ENCODE measurements around the gene SLC4A2. TPM values are rescaled to one million over a fixed set of nuclear protein-coding genes. Genes with fewer than 3 reads are reported as not detected.

Gene SLC4A2
- total RNA-seq, 1 donor from 2014 or later: 87.5 TPM

DNA sequence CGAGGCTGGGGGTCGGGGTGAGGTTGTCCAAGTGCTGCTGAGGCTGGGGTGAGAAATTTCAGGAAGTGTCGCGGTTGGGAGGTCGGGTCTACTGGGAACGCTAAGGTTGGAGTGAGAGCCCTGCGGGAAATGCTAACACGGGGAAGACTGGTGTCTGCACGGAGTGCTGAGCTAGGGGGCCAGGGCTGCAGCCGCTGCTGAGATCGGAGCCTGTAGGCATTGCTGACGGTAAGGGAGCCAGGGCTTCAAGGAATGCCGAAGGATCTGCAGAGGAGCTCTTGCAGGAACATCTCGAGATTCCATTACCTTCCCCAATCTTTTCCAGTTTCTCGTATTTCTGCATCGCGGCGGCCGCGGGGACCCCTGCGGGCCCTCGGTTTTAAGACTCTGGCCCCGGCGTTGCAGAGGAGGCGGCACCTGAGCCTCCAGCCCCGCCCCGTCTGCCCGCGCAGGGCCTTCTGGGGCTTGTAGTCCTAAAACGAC is 1.8 kb upstream of the SLC4A2 start, which contains the start of gene CDK5:
Gene CDK5, minus strand, starts transcription at position 392 of the 483 bp plus-strand sequence. Its CDS starts 49 bp downstream, at position 343.
- intact Hi-C loops (cut with DNase I): no loop called here
- no peak for DNase-seq (ENCODE audit: low spot score)
- ATAC-seq: peak; percentile 2

DNA sequence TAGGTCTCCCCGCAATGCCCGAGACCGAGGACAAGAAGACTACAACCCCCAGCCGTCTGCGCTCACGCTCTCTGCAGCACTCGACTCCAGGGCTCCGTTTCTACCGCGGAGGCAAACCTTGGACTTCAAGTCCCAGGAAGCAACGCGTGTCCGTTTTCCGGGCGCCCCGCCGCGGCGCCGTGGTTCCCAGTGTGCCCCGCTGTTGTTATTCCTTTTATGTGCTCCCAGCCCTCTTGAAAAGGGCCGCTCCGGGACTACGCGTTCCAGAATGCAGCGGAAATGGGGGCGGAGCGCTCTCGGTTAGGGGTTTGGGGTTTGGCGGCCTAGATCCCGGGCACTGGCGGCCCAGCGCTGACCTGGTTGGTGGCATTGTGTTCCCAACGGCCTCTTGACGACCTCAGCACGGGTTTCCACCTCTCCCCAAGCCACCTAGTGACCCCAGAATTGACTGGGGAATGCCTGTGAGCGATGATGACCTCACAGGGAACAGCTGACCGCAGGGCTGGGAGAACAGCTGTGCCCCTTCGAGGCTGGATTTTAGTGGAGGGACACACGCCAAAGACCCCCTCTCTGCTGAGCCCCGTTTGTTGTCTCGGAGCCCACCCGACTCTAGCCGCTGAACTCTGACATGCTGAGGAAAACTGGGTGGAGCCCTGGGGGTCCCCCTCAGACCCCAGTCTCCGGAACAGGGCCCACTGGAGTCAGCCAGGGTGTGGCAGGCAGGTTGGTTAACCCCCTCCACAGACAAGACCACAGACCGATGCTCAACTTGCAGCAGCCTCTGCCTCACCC is 1.2 kb upstream of the SLC4A2 start:
- intact Hi-C loops (cut with DNase I): no loop called here
- ATAC-seq (peak; percentile 93), DNase-seq (ENCODE audit: low spot score) (peak; percentile 98)

DNA sequence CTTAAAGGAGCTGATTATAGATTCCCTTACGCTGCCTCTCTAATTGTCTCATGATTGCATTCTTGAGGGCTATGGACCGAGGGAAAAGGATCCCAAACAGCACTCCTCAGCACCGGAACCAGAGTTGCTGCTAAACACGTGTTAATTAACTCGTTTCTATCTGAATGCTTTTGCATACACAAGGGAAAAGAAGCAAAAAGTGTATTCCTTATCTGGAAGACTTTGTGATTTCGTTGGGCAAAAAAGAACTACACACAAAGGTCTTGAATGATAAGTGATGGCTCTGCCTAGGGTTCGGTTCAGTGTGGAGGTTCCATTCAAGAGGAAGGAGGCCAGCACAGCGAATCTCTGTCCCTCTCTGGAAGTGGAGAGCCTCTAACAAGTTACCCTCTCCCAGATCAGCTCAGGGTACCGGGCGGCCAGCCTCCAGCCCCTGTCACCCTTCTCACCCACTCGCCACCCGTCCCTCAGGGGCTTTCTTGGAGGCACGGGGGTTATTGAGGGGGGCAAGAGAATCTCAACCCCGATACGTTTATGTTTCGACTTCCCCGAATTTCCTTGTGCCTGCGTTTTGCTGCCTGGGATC is 515 bp upstream of the SLC4A2 start:
- ATAC-seq: peak; percentile 2
- intact Hi-C loops (cut with DNase I): no loop called here
- no peak for DNase-seq (ENCODE audit: low spot score)

DNA sequence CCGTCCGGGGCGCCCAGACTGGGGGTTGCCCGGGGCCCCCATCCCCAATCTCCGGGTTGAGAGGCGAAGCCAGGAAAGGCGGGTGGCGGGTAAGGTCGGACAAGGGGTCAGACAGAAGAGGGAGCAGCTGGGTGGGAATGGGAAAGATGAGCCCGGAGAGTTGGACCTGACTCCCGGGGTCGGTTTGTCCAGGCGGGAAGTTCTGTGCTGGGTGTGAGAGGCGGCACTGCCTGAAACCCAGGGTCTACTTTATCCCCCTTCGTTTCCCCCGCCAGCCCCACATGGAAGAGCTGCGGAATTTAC is 675 bp downstream of the SLC4A2 start:
- ATAC-seq (no peak), DNase-seq (ENCODE audit: low spot score) (no peak)
- intact Hi-C loops (cut with DNase I): no loop called here

DNA sequence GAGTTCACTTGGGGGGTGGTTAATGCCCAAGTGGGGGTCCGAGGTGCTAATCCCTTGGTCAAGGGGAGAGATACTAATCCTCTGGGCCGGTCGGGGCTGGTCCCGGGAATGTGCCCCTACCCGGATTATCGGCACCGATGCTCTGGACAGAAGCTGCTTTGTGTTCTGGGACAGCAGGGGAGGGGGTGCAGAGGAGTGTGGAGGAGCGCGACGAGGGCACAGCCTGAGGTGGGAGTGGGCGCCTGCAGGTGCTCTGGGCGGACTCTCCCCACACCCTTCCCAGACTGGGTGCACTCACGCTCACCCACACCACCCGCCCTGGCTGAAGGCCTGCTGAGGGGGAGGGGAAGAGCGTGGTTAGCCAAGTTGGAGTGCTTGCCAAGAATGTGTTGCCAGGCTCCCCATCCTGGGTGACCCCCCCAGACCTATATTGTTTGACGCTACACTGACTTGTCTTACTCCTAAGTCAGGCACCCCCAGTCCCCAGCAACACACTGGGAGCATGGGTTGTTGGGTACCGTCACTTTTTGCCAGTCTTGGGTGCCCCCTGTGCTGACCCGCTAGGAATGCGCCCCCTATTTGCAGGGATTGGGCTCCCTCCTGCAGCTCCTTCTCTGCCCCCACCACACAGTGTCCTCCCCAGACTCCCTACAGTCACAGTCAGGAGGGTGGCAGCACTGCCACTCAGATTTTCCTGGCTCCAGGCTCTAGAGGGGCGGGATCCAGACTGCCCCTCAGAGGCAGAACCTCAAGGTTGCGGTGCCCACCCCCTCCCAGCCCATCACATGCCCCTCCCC is 1.2 kb downstream of the SLC4A2 start:
- ATAC-seq: no peak
- DNase-seq (ENCODE audit: low spot score): no peak
- intact Hi-C loops (cut with DNase I): no loop called here

DNA sequence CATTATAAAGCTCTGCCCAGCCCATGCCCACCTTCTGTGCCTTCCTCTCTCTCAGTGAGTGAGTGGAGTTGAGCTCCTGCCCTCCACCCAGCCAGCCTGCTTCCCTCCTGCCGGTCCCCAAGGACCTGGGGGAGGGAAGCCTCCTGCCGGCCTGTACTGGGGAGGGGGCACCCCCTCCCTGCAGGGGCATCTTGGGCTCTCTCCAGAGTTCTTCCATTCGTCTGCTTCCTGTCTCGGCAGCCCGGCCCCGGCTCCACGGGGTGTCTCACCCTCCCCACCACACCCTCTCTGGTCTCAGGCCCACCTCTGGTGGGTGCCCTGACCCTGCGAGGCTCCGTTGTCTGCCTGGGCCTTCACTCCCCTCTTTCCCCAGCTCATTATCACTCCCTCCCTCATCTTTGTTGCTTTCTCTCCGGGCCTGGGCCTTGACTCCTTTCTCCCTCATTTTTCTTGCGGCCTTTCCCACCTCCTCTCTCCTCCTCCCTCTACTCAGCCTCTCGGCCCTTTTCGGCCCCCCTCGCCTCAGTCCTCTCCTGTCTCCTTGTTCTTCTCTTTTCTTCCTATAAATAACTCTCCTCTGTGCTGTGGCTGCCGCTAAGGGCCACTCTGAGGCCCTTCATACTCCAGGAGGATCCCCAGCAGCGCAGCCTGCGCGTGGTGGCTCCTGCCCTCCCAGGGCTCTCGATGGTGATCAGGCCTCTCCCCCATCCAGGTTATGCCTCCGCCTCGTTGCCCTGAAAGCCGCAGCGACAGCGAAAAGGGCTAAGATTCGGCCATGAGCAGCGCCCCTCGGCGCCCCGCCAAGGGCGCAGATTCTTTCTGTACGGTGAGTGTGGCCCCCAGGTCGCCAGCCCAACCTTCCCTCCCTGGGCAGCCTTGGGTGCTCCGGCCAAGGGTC is 2.1 kb downstream of the SLC4A2 start:
- DNase-seq (ENCODE audit: low spot score) (no peak), ATAC-seq (no peak)
- intact Hi-C loops (cut with DNase I): no loop called here

DNA sequence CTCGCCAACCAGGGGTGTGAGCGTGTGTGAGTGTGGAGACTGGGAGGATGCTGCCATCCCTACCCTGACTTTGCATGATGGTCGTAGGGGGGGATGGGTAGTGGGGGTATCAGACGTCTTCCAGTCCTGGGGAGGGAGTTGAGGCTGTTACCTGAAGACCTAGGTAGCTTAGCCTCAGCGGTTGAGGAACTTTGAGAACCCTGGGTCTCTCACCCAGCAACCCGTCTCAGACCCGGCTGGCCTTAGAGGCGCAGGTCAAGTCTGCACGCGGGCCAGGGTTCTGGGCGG is 2.7 kb downstream of the SLC4A2 start:
- ATAC-seq (no peak), DNase-seq (ENCODE audit: low spot score) (no peak)
- intact Hi-C loops (cut with DNase I): no loop called here

DNA sequence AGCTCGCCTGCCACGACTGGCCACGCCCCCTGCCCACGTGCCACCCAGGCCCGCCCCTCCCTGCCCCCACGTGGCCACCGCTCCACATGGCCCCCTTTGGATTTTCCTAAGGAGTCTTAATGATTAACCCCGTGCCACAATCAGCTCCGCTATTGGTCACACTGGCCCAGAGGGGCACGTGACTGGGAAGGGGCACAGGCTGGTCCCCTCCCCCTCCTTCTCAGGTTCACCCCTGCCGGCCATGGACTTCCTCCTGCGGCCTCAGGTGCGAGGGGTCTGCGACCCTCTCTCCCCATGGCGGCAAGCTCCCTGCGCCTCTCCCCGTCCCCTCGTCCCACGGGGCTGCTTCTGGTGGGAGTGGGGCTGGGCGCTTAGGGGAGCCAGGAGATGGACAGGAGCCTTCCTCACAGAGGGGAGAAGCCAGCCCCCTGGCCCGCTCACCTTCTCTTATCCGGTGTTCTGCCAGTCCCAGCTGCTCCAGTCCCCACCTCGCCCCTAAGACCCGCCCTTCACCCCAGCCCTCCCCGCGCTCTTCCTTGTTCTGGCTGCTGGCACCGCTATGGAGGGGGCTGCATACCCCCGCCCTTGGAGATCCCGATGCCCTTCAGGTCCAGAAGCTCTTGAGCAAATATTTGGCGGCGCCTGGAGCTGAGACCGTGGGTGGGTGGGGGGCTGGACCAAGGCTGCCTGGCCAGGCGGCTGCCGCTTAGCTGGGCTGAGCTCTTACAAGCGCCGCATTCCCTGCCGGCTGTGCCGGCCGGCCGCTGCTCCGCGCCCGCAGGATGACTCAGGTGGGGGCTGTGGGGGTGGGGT is 3.2 kb downstream of the SLC4A2 start:
- ATAC-seq (no peak), DNase-seq (ENCODE audit: low spot score) (no peak)
- intact Hi-C loops (cut with DNase I): no loop called here

DNA sequence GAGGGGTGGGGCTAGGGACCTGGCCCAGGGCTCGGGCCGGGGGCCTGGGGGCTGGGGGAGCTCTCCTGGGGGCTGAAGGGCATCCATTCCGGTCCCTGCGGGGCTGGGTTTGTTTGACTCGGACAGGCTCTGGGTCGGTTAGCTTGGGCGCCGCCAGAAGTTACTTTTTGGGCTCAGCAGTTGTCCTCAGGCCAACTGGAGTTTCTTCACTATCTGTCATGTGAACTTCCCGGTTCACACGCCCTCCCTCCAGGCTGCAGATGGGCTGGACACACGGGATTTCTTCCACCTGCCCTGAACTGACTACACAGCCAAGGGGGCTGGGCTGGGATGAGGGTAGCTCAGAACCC is 3.8 kb downstream of the SLC4A2 start:
- ATAC-seq: peak; percentile 7
- intact Hi-C loops (cut with DNase I): no loop called here
- DNase-seq (ENCODE audit: low spot score): no peak

DNA sequence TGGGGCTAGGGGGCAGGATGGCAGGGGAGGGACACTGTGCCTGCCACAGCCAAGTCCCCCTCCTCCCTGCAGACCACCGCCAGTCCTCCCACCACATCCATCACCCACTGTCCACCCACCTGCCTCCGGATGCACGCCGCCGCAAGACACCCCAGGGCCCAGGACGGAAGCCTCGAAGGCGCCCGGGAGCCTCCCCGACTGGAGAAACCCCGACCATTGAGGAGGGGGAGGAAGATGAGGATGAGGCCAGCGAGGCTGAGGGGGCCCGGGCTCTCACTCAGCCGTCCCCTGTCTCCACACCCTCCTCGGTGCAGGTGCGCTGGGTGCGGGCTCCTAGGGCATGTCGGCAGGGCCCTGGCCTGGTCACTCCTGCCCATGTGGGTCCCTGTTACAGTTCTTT is 5.1 kb downstream of the SLC4A2 start:
- no peak for ATAC-seq
- intact Hi-C loops (cut with DNase I): no loop called here

DNA sequence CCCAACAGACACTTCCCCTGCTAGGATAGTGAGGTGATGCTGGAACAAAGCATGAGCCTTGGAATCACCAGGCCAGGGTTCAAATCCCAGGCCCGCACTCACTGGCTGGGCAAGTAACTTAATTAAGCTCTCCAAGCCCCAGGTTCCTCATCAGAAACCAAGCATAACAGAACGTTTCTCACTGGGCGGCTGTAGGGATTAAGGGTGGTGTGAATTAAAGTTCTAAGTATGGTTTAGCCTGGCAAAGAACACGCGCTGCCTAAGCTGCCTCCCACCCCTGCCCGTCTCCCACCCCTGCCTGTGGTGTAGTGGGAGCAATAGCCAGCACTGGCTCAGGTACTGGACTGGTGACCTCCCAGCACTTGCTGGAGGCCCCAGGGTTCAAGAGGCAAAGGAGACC is 5.6 kb downstream of the SLC4A2 start:
- DNase-seq (ENCODE audit: low spot score) (no peak), ATAC-seq (no peak)
- intact Hi-C loops (cut with DNase I): no loop called here

More for the DNA sequence above, 5.1 kb downstream of the SLC4A2 start:
- DNase-seq (ENCODE audit: low spot score): no peak

DNA sequence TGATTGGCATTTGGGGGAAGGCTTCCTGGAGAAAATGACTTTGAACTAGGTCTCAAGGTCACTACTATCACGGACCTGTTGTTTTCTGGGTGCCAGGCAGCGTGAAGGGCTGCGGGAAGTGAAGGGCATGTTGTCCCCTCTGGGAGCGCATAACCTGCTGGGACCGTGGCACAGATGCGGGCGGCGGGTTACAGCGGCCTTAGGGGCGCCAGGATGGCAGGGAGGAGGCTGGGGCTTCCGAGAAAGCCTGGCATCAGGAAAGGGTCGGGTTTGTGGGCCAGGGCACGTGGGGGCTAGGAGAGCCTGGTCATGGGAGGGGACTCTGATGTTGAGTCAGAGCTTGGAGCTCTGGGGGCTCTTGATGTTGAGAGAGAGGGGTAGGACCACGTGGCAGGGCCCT is 6.1 kb downstream of the SLC4A2 start:
- intact Hi-C loops (cut with DNase I): no loop called here
- ATAC-seq (no peak), DNase-seq (ENCODE audit: low spot score) (no peak)

DNA sequence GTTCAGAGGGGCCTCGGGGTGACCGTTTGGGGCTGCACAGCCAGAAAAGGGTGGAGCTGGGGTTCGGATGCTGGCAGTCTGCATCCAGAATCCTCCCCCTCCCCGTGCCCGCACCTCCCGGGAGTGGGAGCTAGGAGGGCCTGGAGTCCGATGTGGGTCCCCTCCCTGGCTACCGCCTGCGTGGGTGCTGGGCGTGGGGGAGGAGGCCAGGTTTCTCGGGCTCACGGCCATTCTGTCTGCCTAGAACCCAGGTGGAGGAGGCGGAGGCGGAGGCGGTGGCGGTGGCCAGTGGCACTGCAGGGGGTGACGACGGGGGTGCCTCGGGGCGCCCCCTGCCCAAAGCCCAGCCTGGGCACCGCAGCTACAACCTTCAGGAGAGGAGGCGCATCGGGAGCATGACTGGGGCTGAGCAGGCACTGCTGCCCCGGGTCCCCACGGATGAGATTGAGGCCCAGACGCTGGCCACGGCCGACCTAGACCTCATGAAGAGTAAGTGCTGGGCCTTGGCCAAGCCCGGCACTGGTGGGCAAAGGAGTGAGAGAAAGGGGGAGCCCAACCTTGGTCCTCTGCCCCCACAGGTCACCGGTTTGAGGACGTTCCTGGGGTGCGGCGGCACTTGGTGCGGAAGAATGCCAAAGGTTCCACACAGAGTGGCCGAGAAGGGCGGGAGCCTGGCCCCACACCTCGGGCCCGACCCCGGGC is 7.0 kb downstream of the SLC4A2 start:
- DNase-seq (ENCODE audit: low spot score) (no peak), ATAC-seq (no peak)
- intact Hi-C loops (cut with DNase I): no loop called here

DNA sequence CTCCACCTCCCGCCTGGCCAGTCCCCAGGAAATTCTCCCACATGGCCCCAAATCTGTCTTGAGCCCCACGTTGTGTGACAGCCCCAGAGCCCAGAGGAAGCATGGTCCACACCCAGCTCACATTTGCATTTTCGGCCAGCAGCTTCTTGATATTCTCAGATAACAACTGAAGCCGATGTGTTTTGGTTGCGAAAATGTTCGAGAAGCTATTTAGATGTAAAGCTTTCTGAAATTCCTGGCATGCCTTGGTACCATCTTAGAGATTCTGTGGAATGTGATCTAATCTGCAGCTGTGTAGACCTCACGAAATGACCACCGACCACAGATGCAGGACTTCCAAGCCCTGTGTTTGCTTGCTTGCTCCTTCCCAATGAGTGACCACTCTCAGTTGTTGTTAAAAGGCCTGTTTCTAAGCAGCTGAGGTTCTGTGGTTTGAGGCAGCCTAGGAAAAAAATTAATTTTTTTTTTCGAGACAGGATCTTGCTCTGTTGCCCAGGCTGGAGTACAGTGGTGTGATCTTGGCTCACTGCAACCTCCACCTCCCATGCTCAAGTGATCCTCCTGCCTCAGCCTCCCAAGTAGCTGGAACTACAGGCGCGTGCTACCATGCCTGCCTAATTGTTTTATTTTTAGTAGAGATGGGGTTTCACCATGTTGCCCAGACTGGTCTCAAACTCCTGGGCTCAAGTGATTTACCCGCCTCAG is 8.8 kb downstream of the SLC4A2 start:
- ATAC-seq: no peak
- intact Hi-C loops (cut with DNase I): no loop called here

DNA sequence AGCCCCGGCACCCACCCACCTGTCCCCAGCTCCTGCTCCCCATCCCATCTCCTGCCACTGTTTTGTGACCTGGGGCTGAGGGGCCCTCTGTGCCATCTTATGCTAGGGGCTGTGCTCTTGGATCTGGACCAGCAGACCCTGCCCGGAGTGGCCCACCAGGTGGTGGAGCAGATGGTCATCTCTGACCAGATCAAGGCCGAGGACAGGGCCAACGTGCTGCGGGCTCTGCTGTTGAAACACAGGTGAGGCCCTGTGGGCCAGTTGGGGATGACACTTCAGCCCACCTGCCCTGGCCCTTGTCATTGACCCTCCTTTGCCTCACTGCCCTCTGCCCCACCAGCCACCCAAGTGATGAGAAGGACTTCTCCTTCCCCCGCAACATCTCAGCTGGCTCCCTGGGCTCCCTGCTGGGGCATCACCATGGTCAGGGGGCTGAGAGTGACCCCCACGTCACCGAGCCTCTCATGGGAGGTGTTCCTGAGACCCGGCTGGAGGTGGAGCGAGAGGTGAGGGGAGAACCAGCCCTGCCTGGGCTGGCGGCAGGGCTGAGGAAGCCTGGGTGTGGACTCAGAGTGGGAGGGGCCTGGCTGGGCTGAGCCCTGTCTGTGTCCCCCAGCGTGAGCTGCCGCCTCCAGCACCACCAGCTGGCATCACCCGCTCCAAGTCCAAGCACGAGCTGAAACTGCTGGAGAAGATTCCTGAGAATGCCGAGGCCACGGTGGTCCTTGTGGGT is 10.6 kb downstream of the SLC4A2 start:
- DNase-seq (ENCODE audit: low spot score): no peak
- intact Hi-C loops (cut with DNase I): no loop called here
- ATAC-seq: no peak

More for the DNA sequence above, 8.8 kb downstream of the SLC4A2 start:
- DNase-seq (ENCODE audit: low spot score): no peak

DNA sequence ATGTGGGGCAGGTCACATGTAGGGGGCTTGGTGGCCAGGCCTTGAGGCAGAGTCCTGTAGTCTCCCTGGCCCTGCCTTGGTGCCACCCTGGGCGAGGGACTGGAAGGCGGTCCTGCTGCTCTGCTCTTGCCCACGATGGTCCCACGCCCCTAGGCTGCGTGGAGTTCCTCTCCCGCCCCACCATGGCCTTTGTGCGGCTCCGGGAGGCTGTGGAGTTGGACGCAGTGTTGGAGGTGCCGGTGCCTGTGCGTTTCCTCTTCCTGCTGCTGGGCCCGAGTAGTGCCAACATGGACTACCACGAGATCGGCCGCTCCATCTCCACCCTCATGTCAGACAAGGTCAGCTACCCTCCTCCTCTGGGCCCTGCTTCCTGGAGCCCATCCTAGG is 11.2 kb downstream of the SLC4A2 start:
- DNase-seq (ENCODE audit: low spot score): no peak
- intact Hi-C loops (cut with DNase I): no loop called here
- no peak for ATAC-seq
